ENCODE results near the gene LRRC10B.

Gene LRRC10B

GRCh38 chr11:61510166-61510919 is 1.8 kb downstream of the LRRC10B start:
- no peak overlapping the region for H3K4me3 ChIP-seq (ENCODE audit: low read length)

GRCh38 chr11:61510974-61511373 is 2.4 kb downstream of the LRRC10B start:
- DNase-seq (ENCODE audit: low read depth), result no peak
- TF ChIP-seq CTCF (conservative IDR thresholded peaks at IDR 0.05; ENCODE audit: low read length), result no peak
- no peak overlapping the region for H3K4me3 ChIP-seq (ENCODE audit: low read length)

More at GRCh38 chr11:61510166-61510919, 1.8 kb downstream of the LRRC10B start:
- no peak for DNase-seq (ENCODE audit: low read depth)
- no peak for TF ChIP-seq CTCF (conservative IDR thresholded peaks at IDR 0.05; ENCODE audit: low read length)

GRCh38 chr11:61511383-61511782 is 2.8 kb downstream of the LRRC10B start:
- H3K4me3 ChIP-seq (ENCODE audit: low read length), result no peak overlapping the region
- no peak for TF ChIP-seq CTCF (conservative IDR thresholded peaks at IDR 0.05; ENCODE audit: low read length)
- DNase-seq (ENCODE audit: low read depth), result no peak

GRCh38 chr11:61512435-61512834 is 3.9 kb downstream of the LRRC10B start:
- no peak overlapping the region for H3K4me3 ChIP-seq (ENCODE audit: low read length)
- no peak for DNase-seq (ENCODE audit: low read depth)

GRCh38 chr11:61513143-61513765 is 4.7 kb downstream of the LRRC10B start:
- H3K4me3 ChIP-seq (ENCODE audit: low read length), result no peak overlapping the region
- DNase-seq (ENCODE audit: low read depth), result no peak

More at GRCh38 chr11:61512435-61512834, 3.9 kb downstream of the LRRC10B start:
- TF ChIP-seq CTCF (conservative IDR thresholded peaks at IDR 0.05; ENCODE audit: low read length), result no peak

GRCh38 chr11:61514050-61514917 is 5.7 kb downstream of the LRRC10B start:
- no peak for DNase-seq (ENCODE audit: low read depth)
- no peak for TF ChIP-seq CTCF (conservative IDR thresholded peaks at IDR 0.05; ENCODE audit: low read length)
- H3K4me3 ChIP-seq (ENCODE audit: low read length), result no peak overlapping the region

More at GRCh38 chr11:61513143-61513765, 4.7 kb downstream of the LRRC10B start:
- TF ChIP-seq CTCF (conservative IDR thresholded peaks at IDR 0.05; ENCODE audit: low read length), result no peak
